GM18868 (cell line): Measurements from ENCODE around the gene MREG.

Experiments
- ATAC-seq: cut with Tn5 transposase; IDR thresholded peaks from one replicate; pipeline ENCODE4 v1.9.1; 2021; ENCODE audit warnings: mild to moderate bottlenecking, moderate library complexity; ENCODE audit not compliant: unreplicated experiment

Gene MREG

DNA sequence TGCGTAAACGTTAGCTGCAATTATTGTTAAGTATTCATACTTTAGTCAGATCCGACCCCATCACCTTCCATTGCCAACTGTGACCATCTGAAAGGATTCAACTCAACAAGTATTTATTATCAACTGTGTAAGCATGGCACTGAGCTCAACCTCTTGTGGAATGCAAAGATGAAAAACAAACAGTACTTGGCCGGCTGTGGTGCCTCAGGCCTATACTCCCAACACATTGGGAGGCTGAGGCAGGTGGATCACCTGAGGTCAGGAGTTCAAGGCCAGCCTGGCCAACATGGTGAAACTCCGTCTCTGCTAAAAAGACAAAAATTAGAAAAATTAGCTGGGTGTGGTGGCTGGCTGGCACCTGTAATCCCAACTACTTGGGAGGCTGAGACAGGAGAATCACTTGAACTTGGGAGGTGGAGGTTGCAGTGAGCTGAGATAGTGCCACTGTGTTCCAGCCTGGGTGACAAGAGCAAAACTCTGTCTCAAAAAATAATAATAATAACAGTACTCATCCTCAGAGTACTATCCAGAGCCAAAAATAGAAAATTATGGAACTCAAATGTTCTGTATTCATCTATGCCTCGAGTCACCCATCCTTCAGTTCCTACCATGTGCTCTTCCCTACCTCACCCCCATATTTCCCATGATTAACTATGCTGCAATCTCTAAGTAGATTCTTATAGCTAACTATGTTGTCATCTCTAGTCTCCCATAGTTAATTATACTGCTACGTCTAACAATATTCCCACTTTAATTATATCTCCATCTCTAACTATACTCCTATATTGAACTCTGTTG is 8.6 kb upstream of the MREG start:
- no peak for ATAC-seq

DNA sequence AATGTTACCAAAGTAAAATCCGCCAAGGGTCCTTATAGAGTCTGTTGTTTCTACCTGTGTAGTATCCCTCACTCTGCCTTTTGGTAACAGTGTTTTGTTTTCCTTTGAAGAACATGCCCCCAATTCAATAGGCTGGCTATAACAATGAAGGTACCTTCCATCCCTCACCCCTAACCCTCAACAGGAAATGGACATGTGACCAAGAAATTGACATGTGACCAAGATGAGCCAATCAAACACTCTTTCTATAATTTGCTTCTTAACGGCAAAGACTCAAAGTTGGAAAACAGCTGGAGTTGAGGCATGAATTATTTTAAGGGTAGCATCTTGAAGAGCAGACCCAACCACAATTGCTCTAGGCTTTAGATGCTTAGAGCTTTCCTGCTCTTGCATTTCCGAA is 5.4 kb upstream of the MREG start:
- no peak for ATAC-seq

DNA sequence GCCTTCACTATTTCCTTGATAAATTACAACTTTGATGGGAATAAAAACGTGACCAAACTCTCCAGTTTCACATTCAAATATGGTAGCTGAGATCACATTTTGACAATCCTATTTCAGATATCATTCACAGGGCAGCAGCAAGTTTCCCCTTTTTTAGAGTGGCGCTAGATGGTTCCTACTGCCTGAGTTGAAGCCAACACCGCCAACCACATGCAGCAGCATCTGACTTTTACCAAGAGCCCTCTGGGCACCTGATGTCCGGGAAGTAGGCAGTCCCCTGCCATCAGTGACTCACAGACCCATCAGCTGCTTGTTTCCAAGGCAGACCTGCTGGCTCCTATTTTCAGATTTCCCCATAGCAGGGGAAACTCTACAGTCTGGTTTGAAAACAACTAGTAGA is 4.0 kb upstream of the MREG start:
- peak; percentile 37 for ATAC-seq

DNA sequence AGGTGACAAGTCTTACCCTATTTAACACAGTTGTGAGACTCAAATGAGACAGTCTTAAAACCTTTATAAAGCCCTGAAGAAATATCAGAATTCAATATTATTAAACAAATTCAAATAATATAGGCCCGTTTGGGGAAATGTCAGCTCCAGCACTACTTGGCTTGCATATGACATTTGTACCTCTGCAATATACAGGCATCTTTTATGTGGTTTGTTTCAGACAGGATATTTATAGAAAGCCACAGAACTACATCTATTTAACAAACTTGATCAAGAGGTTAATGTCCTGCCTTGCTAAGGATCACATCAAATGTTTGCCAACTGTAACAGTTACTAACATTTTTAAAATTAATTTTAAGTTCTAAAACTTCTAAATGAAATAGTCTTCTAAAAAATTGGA is 3.2 kb upstream of the MREG start:
- no peak for ATAC-seq

DNA sequence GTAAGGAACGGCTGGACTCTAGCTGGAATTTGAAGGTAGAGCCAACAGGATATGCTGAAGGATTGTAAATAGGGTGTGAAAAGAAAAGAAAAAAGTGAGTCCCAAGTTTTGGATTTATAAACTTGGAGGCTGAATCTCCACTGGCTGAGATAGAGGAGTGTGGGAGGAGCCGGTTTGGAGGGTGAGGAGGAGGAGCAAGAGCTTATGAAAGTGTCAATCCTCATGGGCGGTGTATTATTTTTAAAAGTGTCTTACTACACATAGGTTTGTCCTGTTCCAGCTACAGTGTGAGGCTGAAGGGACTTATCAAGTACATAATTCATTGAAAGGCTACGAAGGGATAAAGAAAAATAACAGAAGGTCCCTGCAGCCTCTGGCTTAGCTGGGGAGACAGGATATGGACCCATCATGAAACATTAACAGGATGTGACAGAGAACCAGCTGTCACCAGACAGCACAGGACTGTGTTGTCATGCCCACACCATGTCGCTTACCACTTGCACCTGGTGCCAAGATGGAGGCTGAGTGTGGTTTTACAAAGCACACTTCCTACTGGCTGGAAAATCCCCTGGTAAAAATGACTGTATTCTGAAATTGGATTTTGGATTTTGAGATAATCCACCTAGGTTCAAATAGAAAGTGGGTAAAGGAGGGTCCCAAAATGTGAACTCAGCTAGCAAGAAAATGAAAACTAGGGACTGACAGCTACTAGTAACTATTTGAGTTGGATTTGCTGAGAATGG is 2.5 kb upstream of the MREG start:
- peak; percentile 80 for ATAC-seq

DNA sequence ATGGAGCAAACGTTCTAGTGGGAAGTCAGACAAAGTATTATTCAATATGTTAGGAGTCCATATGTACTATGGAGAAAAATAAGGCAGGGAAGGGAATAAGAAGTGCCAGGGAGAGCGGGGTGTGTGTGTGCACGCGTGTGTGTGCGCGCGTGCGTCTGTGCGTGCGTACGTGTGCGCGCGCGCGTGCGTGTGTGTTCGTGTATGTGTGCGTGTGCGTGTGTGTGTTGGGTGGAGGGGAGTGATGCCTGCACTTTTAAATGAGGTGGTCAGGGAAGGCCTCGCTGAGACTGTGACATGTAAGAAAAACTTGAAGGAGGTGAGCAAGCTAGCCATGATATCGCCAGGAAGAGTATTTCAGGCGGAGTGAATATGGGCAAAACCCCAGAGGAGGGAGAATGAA is 1.6 kb upstream of the MREG start:
- no peak for ATAC-seq

DNA sequence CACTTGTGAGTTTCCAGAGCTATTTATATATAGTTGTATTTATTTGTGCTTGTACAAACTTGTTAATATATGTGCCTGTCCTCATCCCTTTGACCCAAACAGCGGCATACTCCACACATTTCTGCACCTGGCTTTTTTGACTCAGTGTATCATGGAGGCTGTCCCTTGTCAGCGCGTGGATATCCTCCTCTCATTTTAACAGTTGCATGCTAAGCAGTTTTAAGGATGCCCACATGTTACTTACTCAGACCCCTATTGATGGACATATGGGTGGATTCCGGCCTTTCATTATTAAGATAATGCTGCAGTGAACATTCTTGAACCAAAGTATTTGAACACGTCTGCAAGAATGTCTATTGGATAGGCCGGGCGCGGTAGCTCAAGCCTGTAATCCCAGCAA is 655 bp upstream of the MREG start:
- ATAC-seq = no peak

DNA sequence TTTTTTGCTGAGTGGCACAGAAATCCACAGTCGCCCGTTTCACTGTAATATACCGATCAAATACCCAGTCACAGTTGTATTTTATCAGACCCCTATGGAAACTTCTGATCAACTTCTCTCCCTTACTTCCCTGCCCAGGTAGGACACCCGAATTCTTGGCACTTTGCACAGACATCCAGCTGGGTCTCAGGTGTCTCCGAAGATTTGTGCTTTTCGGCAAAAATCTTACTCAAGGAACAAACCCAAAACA is 596 bp downstream of the MREG start:
- ATAC-seq = no peak

DNA sequence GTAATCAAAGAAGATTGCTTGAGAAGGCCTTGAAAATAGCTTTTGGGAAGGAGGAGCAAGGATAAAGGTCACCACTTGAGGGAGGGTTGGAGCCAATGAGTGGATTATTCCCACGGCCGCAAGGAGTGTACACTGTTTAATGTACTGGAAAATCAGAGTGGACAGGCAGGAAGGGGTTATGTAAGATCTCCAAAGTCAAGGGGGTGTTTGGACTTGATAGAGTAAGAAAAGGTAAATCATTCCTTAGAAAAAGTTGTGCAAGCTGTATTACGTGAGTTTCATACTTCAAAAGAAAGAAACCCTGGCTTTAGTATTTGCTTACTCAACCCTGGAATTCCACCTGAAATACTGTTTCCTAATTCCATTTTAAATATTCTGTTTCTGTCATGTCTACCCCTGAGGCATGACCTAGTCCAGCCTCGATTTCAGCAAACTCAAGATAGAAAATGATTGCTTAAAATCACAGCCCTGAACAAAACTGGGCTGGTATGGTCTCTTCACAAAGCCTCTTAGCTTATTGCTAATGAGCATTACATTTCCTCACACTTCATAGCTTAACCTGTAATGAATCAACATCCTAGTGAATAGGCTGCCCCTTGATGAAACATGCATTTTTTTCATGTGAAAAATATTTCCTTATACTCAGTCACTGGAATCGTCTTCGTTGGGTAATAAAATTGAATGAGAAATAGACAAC is 1.1 kb downstream of the MREG start:
- no peak for ATAC-seq

DNA sequence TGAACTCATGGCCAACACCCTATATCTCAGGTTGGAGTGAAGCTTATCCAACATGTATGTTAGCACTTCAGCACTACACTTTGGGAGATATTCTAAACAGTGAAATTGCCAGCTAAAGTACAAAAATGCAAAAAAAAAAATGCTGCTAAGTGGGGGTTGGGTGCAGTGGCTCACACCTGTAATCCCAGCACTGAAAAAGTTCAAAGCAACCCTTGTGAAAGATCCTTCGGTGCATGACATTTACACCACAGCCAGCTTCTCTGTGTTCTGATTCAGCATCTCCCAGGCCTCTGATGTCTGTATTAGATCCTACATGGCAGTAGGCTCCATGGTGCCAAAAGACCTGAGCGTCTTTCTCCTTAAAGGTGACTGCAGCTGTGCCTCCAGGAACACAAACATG is 4.1 kb downstream of the MREG start:
- ATAC-seq = peak; percentile 16

DNA sequence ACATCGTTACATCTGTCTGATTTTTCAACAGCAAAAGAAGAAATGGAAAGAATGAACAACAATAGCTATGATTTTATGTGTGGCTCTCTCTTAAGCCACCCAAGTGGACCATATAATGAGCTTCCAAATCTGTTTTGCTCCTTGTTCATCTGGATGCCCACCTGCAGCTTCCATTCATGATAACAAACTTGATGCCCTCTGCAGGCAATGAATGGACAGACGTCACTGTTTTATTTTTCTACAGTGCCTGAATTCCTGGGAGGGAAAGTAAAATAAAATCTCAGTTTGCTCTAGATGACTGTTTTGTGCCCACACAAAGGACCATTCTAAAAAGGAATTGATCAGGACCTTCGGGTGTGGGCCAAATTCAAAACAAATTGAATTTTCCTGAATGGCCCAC is 5.0 kb downstream of the MREG start:
- no peak for ATAC-seq

DNA sequence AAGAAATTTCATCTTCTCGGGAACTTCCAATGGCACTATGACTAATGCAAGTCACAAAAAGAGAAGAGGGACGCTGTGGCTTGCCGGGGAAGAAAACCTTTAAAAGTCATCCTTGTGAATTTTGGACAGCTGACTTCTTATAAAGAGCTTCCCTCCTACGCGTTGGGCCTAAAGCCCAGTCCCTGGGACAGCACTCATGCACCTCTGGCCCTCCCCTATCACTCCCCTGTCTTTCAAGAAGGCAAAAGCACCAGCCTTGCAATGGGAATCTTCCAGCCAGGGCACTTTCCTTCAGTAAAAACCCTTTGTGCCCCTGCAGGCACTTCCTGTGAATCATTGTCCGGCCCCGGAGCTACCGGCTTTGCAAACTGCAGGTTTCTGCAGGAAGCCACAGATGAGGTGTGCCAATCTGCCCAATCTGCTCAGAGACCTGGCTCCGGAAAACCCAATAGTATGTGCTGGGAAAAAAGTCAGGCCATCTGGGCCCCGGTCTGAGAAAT is 7.1 kb downstream of the MREG start:
- ATAC-seq = peak; percentile 33

DNA sequence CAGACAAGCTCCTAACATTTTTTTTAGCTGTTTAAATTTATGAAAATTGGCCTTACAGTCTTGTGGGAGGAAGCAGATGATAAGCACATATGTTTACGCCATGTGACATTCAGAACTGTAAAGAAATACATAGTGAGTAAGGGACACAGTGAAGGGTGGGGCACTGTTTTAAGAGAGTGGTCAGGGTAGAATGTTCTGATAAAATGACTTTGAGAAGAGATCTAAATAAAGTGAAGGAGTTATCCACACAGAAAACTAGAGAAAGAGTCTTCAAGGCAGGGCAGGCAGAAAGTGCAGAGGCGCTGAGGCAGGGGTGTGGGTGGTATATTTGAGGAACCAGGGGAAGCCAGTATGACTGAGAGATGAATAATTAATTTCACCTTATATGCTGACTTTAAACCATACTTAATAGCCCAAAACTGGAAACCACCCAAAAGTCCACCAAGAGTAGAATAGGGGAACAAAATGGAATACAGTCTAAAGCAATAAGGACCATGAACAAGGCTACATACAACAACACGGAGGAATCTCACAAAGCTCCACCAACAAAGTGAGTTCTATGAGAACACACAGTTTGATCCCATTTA is 8.6 kb downstream of the MREG start:
- peak; percentile 31 for ATAC-seq

DNA sequence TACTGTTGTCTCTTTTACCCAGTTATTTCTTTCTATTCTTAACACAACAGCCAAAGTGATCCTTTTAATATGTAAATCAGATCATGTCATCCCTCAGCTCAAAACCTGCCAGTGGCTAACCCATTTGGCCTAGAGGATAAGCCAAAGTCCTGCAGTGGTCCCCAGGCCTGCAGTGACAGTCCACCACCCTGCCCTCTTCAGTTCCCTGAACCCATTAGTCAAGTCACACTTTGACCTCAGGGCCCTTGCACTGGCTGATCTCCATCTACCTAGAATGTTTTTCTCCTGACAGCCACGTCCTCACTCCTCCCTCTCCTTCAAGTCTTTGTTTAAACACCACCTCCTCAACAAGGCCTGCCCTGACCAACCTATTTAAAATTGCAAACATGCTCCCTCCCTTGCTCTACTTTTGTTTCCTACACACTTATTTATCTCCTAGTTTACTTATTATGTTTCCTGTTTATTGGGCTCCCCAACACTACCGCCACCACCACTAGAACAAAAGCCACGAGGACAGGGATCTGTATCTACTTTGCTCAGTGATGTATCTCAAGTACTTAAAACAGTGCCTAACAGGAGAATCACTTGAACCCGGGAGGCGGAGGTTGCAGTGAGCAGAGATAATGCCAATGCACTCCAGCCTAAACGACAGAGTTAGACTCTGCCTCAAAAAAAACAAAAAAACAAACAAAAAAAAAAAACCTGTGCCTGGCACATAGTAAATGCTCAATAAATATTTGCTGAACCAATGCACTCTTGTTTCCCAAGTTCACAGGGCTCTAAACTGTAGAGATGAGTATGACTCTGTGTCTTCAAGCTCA is 9.3 kb downstream of the MREG start:
- no peak for ATAC-seq

DNA sequence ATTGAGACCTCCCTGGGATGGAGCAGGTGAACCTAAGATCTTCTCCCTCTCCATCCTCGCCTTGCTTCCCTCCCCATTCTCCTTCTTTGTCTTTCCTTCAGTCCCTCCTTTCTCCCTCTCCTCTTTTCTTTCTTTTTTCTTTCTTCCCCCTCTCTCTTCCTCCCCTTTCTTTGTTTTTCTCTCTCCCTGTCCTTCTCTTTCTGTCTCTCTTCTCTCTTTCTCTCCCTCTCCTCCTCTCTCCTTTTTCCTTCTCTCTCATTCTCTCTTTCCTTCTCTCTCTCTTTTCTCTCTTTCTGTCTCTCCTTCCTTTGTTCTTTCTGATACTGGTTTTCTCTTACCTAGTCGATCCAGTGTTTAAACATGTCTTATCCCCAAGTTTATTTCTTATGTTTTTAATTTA is 10.7 kb downstream of the MREG start:
- ATAC-seq = no peak

DNA sequence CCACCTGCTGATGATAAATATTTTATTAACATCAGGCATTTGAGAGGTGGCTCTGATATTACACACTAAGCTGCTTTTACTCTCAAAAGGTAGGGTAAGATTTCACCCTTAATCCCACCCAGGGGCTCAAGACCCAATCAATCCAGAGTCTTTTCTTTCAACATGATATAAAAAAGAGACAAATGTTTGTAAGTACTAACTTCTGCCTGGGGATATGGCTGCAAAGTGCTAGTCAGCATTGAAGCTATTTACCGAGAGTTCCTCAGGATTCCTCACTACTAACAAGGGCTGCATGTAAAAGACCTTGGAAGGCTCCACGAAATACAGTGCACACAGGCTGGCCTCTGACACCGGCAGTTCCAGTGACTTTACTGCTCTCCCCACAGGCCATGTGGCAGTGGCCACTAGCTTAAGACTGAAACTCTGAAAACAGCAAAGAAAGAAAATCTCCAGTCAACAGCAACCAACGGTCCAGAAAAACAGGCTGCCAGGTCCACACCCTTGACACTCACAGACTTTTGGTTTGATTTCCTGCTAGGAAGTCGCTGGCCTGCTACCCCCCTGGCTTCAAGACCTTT is 11.2 kb downstream of the MREG start:
- no peak for ATAC-seq

DNA sequence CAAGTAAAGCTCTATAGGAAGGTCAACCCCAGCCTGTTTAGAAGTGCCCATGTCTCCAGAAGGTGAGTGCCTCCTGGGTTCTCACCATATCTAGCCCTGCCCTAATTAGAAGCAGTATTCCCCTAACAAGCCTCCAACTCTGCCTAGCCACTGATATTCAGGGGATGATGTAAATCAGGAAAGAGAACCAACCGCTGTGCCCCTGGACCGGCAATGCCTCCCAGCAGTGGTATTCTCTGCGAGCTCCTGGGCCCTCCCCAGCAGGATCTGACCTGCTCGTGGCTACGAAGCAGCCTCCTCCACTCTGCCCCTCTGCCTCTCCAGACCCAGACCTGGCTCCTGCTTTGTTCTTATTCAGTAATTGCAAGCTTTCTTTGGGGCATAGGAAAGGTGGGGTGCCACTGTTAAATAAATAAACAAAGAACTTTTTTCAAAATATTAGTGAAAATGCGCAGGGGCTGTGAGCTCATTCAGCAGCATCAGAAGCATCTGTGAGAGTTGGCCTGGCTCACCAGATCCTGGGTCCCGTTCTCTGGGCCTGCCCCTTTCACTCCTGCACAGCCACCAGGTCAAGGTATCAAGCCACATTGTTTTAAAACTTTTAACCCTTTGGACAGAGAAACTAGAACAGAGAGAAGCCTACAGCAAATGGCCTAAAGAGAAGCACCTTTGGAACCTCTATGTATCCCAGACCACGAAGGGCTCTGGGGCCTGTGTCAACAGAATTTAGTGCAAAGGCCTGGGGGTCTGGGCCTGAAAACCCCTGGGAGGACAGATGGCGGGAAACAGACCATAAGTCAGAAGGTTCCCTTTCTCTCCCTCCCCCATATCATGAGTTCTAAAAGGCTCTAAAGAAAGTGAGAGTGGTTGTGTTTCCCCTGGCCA is 11.9 kb downstream of the MREG start:
- peak; percentile 37 for ATAC-seq

DNA sequence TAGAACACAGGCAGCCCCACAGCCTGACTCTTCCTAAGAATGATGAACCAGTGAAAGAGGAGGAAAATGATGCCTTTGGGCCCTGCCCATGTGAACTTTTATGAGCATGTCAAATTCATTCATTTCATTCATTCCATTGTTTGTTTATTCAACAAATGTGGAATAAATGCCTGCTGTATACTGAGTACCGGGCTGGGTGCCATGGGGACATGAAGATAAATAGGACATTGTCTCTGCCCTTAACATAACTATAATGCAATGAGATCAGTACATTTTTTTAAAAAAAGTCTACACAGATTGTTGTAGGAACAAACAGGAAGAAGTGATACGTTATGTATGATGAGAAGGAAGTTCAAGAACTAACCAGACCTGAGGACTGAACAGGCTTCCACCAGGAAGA is 14.7 kb downstream of the MREG start:
- ATAC-seq = no peak

DNA sequence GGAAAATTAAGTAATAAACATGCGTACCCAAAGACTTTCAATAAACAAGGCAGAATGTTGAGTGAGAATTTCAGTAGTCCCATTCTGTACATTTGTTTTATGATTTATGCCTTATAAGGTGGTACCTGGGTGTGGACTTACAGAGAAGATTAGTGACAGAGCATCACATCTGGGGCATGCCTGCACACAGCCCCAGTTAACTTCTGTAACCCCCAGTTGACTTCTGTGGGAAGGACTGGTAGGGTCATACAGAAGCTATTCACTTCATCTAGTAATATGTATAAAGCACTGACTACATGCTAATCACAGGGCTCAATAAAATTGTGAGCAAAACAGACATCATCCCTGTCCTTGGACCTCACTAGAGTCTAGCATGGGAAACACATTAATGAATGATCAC is 16.1 kb downstream of the MREG start:
- no peak for ATAC-seq
